ENCODE data around the gene ASTN2. TPM values are rescaled to one million over a fixed set of nuclear protein-coding genes. Genes with fewer than 3 reads are reported as not detected.

ASTN2 gene
- total RNA-seq, 2 experiments from 2014 or later: 1.7 to 4.2 TPM

- no TSS peak for BruUV-seq (replicated peaks)
- no peak overlapping the region for H2AFZ ChIP-seq (ENCODE audit: low read length)
- intact Hi-C loops (cut with micrococcal nuclease; ENCODE audit: unreplicated experiment): no loop called here
- no peaks in the 10 kb centered on the region for H3K9me3 ChIP-seq (ENCODE audit: low read length)
- no peaks in the 10 kb centered on the region for H3K79me2 ChIP-seq (ENCODE audit: insufficient read depth, low read depth, low read length)
- no peaks in the 10 kb centered on the region for H3K4me1 ChIP-seq (ENCODE audit: insufficient read depth, low read length, poor library complexity, severe bottlenecking)
- peak; percentile 3 for DNase-seq (ENCODE audit: low spot score)
- CTCF ChIA-PET (ENCODE audit: unreplicated experiment): no interaction called here
- H3K4me3 ChIP-seq (ENCODE audit: low read depth, low read length, poor library complexity, severe bottlenecking): no peak overlapping the region
- no peaks in the 10 kb centered on the region for H4K20me1 ChIP-seq (ENCODE audit: insufficient read depth, low read length)
- H3K27ac ChIP-seq (ENCODE audit: low read depth, low read length, poor library complexity, severe bottlenecking): no peak overlapping the region
- no peaks in the 10 kb centered on the region for H3K36me3 ChIP-seq (ENCODE audit: insufficient read depth, low read length)
- no peak overlapping the region for H3K4me2 ChIP-seq (ENCODE audit: low read length)
- TF ChIP-seq EZH2phosphoT487 (IDR thresholded peaks at IDR 0.05; ENCODE audit: borderline replicate concordance, low read depth, low read length) (no peak), CTCF (conservative IDR thresholded peaks at IDR 0.05; ENCODE audit: low read length) (no peak)
- POLR2A ChIA-PET: no interaction called here
- no peaks in the 10 kb centered on the region for H3K9me2 ChIP-seq (ENCODE audit: insufficient read depth, low read length)
Observed at GRCh38 chr9:116945817-116946216, 469.0 kb downstream of the ASTN2 start.

- POLR2A ChIA-PET: interaction anchor here (0.7 kb wide), 1 partner anchor 19 kb away, joined by 3 read pairs; no protein-coding TSS in a partner anchor
- Histone ChIP-seq H2AFZ (ENCODE audit: low read length) (no peak overlapping the region), H3K9me3 (ENCODE audit: low read length) (no peaks in the 10 kb centered on the region), H3K36me3 (ENCODE audit: insufficient read depth, low read length) (no peaks in the 10 kb centered on the region), H3K4me3 (ENCODE audit: low read depth, low read length, poor library complexity, severe bottlenecking) (no peak overlapping the region), H4K20me1 (ENCODE audit: insufficient read depth, low read length) (no peaks in the 10 kb centered on the region), H3K27ac (ENCODE audit: low read depth, low read length, poor library complexity, severe bottlenecking) (no peak overlapping the region), H3K79me2 (ENCODE audit: insufficient read depth, low read depth, low read length) (no peaks in the 10 kb centered on the region), H3K4me2 (ENCODE audit: low read length) (no peak overlapping the region), H3K4me1 (ENCODE audit: insufficient read depth, low read length, poor library complexity, severe bottlenecking) (no peaks in the 10 kb centered on the region), H3K9me2 (ENCODE audit: insufficient read depth, low read length) (no peaks in the 10 kb centered on the region)
- CTCF ChIA-PET (ENCODE audit: unreplicated experiment): no interaction called here
- no peak for TF ChIP-seq CTCF (conservative IDR thresholded peaks at IDR 0.05; ENCODE audit: low read length)
- DNase-seq (ENCODE audit: low spot score): no peak
- no TSS peak for BruUV-seq (replicated peaks)
- intact Hi-C loops (cut with micrococcal nuclease; ENCODE audit: unreplicated experiment): no loop called here
Observed at GRCh38 chr9:116944714-116945534, 469.9 kb downstream of the ASTN2 start.

- no peaks in the 10 kb centered on the region for H3K9me3 ChIP-seq (ENCODE audit: low read length)
- no peak overlapping the region for H3K27ac ChIP-seq (ENCODE audit: low read depth, low read length, poor library complexity, severe bottlenecking)
- TF ChIP-seq CTCF (conservative IDR thresholded peaks at IDR 0.05; ENCODE audit: low read length) (no peak), EZH2phosphoT487 (IDR thresholded peaks at IDR 0.05; ENCODE audit: borderline replicate concordance, low read depth, low read length) (no peak)
- H3K36me3 ChIP-seq (ENCODE audit: insufficient read depth, low read length): no peaks in the 10 kb centered on the region
- ChIA-PET POLR2A (interaction anchor here (0.5 to 1.0 kb wide), 3 partner anchors 11 to 20 kb away, joined by 3 to 5 read pairs (median 3); no protein-coding TSS in a partner anchor), CTCF (ENCODE audit: unreplicated experiment) (no interaction called here)
- H3K79me2 ChIP-seq (ENCODE audit: insufficient read depth, low read depth, low read length): no peaks in the 10 kb centered on the region
- BruUV-seq (replicated peaks): no TSS peak
- H4K20me1 ChIP-seq (ENCODE audit: insufficient read depth, low read length): no peaks in the 10 kb centered on the region
- H3K4me1 ChIP-seq (ENCODE audit: insufficient read depth, low read length, poor library complexity, severe bottlenecking): no peaks in the 10 kb centered on the region
- intact Hi-C loops (cut with micrococcal nuclease; ENCODE audit: unreplicated experiment): no loop called here
- no peak for DNase-seq (ENCODE audit: low spot score)
- no peaks in the 10 kb centered on the region for H3K9me2 ChIP-seq (ENCODE audit: insufficient read depth, low read length)
- H2AFZ ChIP-seq (ENCODE audit: low read length): no peak overlapping the region
- H3K4me2 ChIP-seq (ENCODE audit: low read length): no peak overlapping the region
- no peak overlapping the region for H3K4me3 ChIP-seq (ENCODE audit: low read depth, low read length, poor library complexity, severe bottlenecking)
Observed at GRCh38 chr9:116943970-116944369, 470.9 kb downstream of the ASTN2 start.
